ENCODE results near the gene CD99L2. TPM values are rescaled to one million over a fixed set of nuclear protein-coding genes. Genes with fewer than 3 reads are reported as not detected.

The CD99L2 gene
- total RNA-seq, 2 donors from 2014 or later: 11.3 to 18.7 TPM

DNA sequence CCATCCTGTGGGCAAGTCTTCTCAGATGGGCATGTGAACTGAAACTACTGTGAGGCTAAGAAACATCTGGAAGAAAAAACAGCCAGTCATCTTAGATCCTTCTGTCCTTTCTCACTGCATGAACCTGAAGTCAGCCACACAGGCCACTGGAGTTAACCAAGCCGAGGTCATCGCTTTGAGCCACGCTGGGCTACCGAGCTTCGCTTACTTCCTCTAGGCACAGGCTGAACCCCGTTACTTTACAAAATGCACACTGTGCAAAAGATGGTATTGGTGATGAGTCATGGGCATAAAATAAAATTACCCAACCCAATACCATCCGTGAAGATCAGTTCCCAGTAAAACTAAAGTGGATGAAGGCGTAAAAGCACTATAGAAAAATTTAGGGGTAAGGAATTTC lies 119.1 kb downstream of the CD99L2 start:
- peaks cover 20% of the 10 kb centered on the region for H3K4me1 Mint-ChIP-seq
- H3K4me3 Mint-ChIP-seq: no peak overlapping the region
- Histone ChIP-seq H3K9ac (ENCODE audit: extremely low read depth, low read length, poor library complexity, severe bottlenecking) (no peak overlapping the region), H3K4me3 (ENCODE audit: low read length) (no peak overlapping the region), H3K9me3 (ENCODE audit: control insufficient read depth, low read length) (no peaks in the 10 kb centered on the region), H3K36me3 (ENCODE audit: control insufficient read depth, insufficient read depth, low read length) (no peaks in the 10 kb centered on the region), H3K4me1 (ENCODE audit: control insufficient read depth, insufficient read depth, low read length) (no peaks in the 10 kb centered on the region), H3K27me3 (ENCODE audit: control insufficient read depth, insufficient read depth, low read length, poor library complexity, severe bottlenecking) (no peaks in the 10 kb centered on the region), H3K27ac (ENCODE audit: low read depth, low read length) (no peak overlapping the region)
- no peak overlapping the region for H3K27ac Mint-ChIP-seq
- H3K9me3 Mint-ChIP-seq: no peaks in the 10 kb centered on the region
- 98 to 100% methylated on average over 1 to 4 of the region's 8 CpGs for WGBS, 2 experiments (ENCODE audit: insufficient coverage in 1 of 2, insufficient read length in 1 of 2)
- H3K36me3 Mint-ChIP-seq (ENCODE audit: low read depth): peaks cover 30% of the 10 kb centered on the region
- no peaks in the 10 kb centered on the region for H3K27me3 Mint-ChIP-seq (ENCODE audit: insufficient read depth)
- DNase-seq: no peak
- no peak for TF ChIP-seq CTCF (conservative IDR thresholded peaks at IDR 0.05)

DNA sequence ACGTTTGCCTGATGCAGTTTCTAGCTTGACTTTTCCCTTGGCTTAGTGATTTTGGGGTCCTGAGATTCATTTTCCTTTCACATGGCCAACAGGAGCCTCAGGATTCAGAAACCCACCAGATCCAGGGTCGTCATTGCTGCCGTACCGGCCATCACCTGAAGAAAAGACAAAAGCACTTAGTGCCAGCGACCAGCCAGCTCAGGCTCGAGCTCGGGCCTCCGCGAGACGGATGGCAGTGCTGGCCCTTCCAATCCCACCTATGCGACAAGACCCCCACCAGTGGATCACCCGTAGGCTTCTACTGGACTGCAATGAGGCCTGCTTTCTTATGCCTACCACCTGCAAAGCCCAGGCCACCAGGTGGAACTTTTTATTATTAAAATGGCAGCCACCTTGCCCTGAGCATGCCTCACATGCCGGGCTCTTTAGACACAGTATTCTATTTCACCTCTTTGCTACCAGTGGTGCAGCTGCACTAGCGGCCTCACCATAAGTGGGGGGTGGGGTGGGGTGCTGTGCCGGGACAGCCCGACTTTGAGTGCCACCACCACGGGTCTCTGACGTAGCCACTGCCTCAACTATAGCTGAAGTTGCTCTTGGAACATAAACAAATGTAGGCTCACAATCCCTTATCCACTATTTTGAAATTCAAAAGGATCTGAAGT lies 121.0 kb downstream of the CD99L2 start:
- no peak overlapping the region for H3K27ac ChIP-seq (ENCODE audit: low read depth, low read length)
- no peaks in the 10 kb centered on the region for H3K4me1 ChIP-seq (ENCODE audit: control insufficient read depth, insufficient read depth, low read length)
- H3K36me3 ChIP-seq (ENCODE audit: control insufficient read depth, insufficient read depth, low read length): no peaks in the 10 kb centered on the region
- peaks cover 20% of the 10 kb centered on the region for H3K4me1 Mint-ChIP-seq
- peaks cover 42% of the 10 kb centered on the region for H3K36me3 Mint-ChIP-seq (ENCODE audit: low read depth)
- no peak overlapping the region for H3K4me3 Mint-ChIP-seq
- H3K27ac Mint-ChIP-seq: peak overlapping the region; percentile 85
- H3K9ac ChIP-seq (ENCODE audit: extremely low read depth, low read length, poor library complexity, severe bottlenecking): no peak overlapping the region
- WGBS, 2 experiments (ENCODE audit: insufficient coverage in 1 of 2, insufficient read length in 1 of 2): 90% methylated on average over 18 of the region's 18 CpGs; no CpG with 5 or more reads in 1 of the 2 experiments
- H3K9me3 ChIP-seq (ENCODE audit: control insufficient read depth, low read length): no peaks in the 10 kb centered on the region
- H3K4me3 ChIP-seq (ENCODE audit: low read length): no peak overlapping the region
- no peaks in the 10 kb centered on the region for H3K9me3 Mint-ChIP-seq
- H3K27me3 Mint-ChIP-seq (ENCODE audit: insufficient read depth): no peaks in the 10 kb centered on the region
- peak; percentile 42 for DNase-seq
- H3K27me3 ChIP-seq (ENCODE audit: control insufficient read depth, insufficient read depth, low read length, poor library complexity, severe bottlenecking): no peaks in the 10 kb centered on the region
- TF ChIP-seq CTCF (conservative IDR thresholded peaks at IDR 0.05): no peak

- TF ChIP-seq CTCF (conservative IDR thresholded peaks at IDR 0.05): no peak
- no peaks in the 10 kb centered on the region for H3K27me3 Mint-ChIP-seq (ENCODE audit: insufficient read depth)
- H3K27ac ChIP-seq (ENCODE audit: low read depth, low read length): no peak overlapping the region
- H3K4me3 Mint-ChIP-seq: no peak overlapping the region
- H3K36me3 ChIP-seq (ENCODE audit: control insufficient read depth, insufficient read depth, low read length): no peaks in the 10 kb centered on the region
- no peaks in the 10 kb centered on the region for H3K27me3 ChIP-seq (ENCODE audit: control insufficient read depth, insufficient read depth, low read length, poor library complexity, severe bottlenecking)
- peaks cover 20% of the 10 kb centered on the region for H3K4me1 Mint-ChIP-seq
- 96% methylated on average over 18 of the region's 18 CpGs; no CpG with 5 or more reads in 1 of the 2 experiments for WGBS, 2 experiments (ENCODE audit: insufficient coverage in 1 of 2, insufficient read length in 1 of 2)
- peak overlapping the region; percentile 85 for H3K27ac Mint-ChIP-seq
- no peaks in the 10 kb centered on the region for H3K4me1 ChIP-seq (ENCODE audit: control insufficient read depth, insufficient read depth, low read length)
- H3K36me3 Mint-ChIP-seq (ENCODE audit: low read depth): peaks cover 44% of the 10 kb centered on the region
- peak; percentile 32 for DNase-seq
- peaks cover 4% of the 10 kb centered on the region for H3K9me3 Mint-ChIP-seq
- H3K9ac ChIP-seq (ENCODE audit: extremely low read depth, low read length, poor library complexity, severe bottlenecking): no peak overlapping the region
- H3K9me3 ChIP-seq (ENCODE audit: control insufficient read depth, low read length): no peaks in the 10 kb centered on the region
- H3K4me3 ChIP-seq (ENCODE audit: low read length): no peak overlapping the region
Observed at GRCh38 chrX:150775569-150776350, 122.7 kb downstream of the CD99L2 start.

Data from endodermal cell (in vitro differentiated cells).